Measurements from ENCODE around the gene NLRC5. TPM values are rescaled to one million over a fixed set of nuclear protein-coding genes. Genes with fewer than 3 reads are reported as not detected.

NLRC5 gene, protein sequence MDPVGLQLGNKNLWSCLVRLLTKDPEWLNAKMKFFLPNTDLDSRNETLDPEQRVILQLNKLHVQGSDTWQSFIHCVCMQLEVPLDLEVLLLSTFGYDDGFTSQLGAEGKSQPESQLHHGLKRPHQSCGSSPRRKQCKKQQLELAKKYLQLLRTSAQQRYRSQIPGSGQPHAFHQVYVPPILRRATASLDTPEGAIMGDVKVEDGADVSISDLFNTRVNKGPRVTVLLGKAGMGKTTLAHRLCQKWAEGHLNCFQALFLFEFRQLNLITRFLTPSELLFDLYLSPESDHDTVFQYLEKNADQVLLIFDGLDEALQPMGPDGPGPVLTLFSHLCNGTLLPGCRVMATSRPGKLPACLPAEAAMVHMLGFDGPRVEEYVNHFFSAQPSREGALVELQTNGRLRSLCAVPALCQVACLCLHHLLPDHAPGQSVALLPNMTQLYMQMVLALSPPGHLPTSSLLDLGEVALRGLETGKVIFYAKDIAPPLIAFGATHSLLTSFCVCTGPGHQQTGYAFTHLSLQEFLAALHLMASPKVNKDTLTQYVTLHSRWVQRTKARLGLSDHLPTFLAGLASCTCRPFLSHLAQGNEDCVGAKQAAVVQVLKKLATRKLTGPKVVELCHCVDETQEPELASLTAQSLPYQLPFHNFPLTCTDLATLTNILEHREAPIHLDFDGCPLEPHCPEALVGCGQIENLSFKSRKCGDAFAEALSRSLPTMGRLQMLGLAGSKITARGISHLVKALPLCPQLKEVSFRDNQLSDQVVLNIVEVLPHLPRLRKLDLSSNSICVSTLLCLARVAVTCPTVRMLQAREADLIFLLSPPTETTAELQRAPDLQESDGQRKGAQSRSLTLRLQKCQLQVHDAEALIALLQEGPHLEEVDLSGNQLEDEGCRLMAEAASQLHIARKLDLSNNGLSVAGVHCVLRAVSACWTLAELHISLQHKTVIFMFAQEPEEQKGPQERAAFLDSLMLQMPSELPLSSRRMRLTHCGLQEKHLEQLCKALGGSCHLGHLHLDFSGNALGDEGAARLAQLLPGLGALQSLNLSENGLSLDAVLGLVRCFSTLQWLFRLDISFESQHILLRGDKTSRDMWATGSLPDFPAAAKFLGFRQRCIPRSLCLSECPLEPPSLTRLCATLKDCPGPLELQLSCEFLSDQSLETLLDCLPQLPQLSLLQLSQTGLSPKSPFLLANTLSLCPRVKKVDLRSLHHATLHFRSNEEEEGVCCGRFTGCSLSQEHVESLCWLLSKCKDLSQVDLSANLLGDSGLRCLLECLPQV (N-terminal part only)
- total RNA-seq: 7.0 TPM

DNA sequence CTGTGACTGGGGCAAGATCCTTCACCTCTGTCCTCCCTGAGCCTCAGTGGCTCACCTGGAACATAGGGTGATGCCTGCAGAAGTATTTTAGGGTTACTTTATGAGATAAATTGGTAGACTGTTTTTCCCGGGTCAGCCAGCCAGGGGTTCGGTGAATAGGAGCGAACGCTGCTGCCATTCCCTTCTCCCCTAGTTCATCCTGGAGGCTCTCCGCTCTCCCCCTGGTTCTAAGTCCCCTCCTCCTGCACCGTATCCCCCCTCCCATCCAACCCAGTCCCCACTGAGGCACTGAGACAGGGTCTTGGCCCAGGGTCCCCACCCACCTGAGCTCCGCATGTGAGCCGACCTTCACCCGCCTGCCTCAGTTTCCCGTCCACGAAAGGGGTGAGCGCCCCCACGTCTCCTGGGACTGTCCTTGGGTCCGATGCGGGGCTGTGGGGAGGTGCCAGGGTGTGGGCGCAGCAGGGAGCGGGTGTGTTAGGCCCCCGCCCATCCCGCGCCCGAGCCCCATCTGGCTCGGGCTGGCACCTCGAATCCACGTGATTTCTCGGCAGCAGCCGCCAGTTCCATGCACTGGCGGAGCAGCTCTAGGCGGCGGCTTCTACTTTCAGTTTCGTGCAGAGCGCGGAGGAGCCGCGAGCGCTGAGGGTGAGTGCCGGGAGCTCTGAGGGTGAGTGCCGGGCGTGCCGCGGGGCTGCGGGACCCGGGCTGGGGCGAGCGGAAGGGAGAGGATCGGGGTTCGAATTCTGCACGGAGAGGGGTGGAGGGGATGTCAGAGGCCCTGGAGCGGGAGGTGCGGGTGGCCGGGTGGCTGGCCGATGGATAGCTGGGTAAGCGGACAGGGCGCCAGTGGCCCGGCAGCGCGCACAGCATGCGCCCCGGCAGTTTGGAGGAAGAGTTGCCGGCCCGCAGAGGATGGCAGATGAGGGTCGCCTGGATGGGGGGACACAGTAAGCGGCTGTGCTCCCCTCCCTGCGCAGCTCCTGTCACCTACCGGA, at the start of gene NLRC5:
Gene NLRC5 (plus strand): TSS at position 610 of the 998 bp plus-strand sequence. CDS start 31,156 bp downstream, outside the sequence.

DNA sequence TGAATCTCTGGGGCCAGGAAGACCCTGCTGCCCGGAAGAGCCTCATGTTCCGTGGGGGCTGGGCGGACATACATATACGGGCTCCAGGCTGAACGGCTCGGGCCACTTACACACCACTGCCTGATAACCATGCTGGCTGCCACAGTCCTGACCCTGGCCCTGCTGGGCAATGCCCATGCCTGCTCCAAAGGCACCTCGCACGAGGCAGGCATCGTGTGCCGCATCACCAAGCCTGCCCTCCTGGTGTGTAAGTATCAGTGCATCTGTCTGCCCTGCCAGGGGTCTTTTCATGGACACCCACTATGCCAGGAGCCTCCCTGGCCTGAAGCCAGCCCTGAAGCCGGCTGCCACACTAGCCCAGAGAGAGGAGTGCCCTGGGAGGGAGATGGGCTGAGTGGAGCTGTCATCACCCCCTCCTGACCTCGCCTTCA, 27.5 kb upstream of the NLRC5 start, which contains the start of gene CETP:
Gene CETP (plus strand): TSS at position 100 of the 431 bp plus-strand sequence. CDS start 30 bp downstream, at position 130.

DNA sequence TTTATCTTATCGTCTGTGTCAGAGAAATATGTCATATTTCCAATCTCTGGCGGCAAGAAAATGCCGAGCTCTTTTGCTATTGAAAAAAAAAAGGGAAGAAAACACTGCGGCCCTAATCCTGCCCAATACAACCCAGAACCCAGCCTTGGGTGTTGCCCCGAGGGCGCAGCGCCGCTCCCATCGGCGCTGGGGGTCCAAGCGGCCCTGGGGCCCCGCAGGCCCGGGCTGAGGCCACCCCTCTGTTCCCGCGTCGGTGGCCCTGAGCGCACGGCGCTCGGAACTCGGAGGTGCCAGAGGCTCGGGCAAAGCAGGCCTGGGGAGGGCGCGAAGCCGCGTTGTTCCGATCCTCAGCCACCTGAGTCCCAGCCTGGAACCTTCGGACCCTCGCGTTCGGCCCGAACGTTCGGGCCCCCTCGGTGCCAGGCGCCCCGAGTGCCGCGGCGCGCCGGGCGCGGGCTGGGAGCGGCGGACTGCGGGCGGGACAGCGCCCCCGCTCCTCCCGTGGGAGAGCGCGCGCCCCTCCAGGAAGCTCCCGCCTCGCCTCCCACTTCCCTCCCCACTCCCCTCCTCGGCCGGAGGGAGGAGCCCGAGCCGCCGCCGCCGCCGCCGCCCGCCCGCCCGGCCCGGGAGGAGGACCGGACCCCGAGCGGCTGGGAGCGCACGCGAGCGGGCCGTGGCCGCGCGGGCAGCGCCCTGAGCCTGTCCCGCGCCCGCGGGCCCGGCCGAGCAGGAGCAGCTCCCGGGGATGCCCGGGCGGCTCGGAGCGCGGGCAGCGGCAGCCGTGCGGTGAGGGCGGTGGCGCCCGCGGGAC, 102.8 kb downstream of the NLRC5 start, which contains the start of gene CPNE2:
Gene CPNE2 (plus strand): TSS at position 609 of the 811 bp plus-strand sequence. CDS start 18,160 bp downstream, outside the sequence.

Other genes with a start within 250 kb of the NLRC5 start
- gene SLC12A3, start 124.3 kb upstream of the NLRC5 start, total RNA-seq: not detected
- gene HERPUD1, start 57.4 kb upstream of the NLRC5 start, total RNA-seq: 119 TPM
- gene CETP, start 27.6 kb upstream of the NLRC5 start, total RNA-seq: 1.8 TPM
- 21.4 TPM for gene CPNE2, start 103.0 kb downstream of the NLRC5 start, total RNA-seq
- gene PSME3IP1, start 196.5 kb downstream of the NLRC5 start, total RNA-seq: 94.4 TPM
- 94.4 TPM for gene RSPRY1, start 196.8 kb downstream of the NLRC5 start, total RNA-seq